Hematopoietic multipotent progenitor cell treated with erythropoietin and hydrocortisone succinate and interleukin-3 and kit ligand, for 6 days (in vitro differentiated cells): ENCODE measurements around the gene KIF1A.

Source experiments
- DNase-seq: peaks from one replicate; pipeline ENCODE4 v3.0.0-alpha.2; 2015

The KIF1A gene

GRCh38 chr2:240819858-240820606, at the start of gene KIF1A:
Gene KIF1A, minus strand, starts transcription at chr2:240820219. Its CDS starts 22,467 bp downstream, at chr2:240797752.
- DNase-seq: no peak

- DNase-seq: no peak
These were observed 49.3 kb upstream of the KIF1A start for GRCh38 chr2:240869109-240869955.

GRCh38 chr2:240868286-240869108, 48.5 kb upstream of the KIF1A start, which contains the start of gene AGXT:
Gene AGXT, plus strand, starts transcription at chr2:240868824. Its CDS starts 42 bp downstream, at chr2:240868866.
- peak; percentile 15 for DNase-seq

- DNase-seq: no peak
These were observed 45.4 kb upstream of the KIF1A start for GRCh38 chr2:240865391-240865790.

GRCh38 chr2:240864475-240864874, 44.5 kb upstream of the KIF1A start:
- no peak for DNase-seq

GRCh38 chr2:240861547-240861946, 41.5 kb upstream of the KIF1A start:
- no peak for DNase-seq

GRCh38 chr2:240858871-240859270, 38.9 kb upstream of the KIF1A start:
- DNase-seq: no peak

- no peak for DNase-seq
These were observed 38.3 kb upstream of the KIF1A start for GRCh38 chr2:240858321-240858720.

- no peak for DNase-seq
These were observed 37.3 kb upstream of the KIF1A start for GRCh38 chr2:240857039-240858008.

GRCh38 chr2:240856151-240856980, 36.3 kb upstream of the KIF1A start:
- no peak for DNase-seq

- DNase-seq: no peak
These were observed 35.7 kb upstream of the KIF1A start for GRCh38 chr2:240855670-240856069.

GRCh38 chr2:240852671-240853314, 32.8 kb upstream of the KIF1A start:
- DNase-seq: no peak

- DNase-seq: peak; percentile 83
These were observed 31.3 kb upstream of the KIF1A start for GRCh38 chr2:240851078-240851991.

- no peak for DNase-seq
These were observed 30.7 kb upstream of the KIF1A start for GRCh38 chr2:240850756-240851077.

GRCh38 chr2:240850026-240850425, 30.0 kb upstream of the KIF1A start:
- DNase-seq: no peak

GRCh38 chr2:240848900-240849680, 29.1 kb upstream of the KIF1A start:
- DNase-seq: no peak

- no peak for DNase-seq
These were observed 27.8 kb upstream of the KIF1A start for GRCh38 chr2:240847817-240848216.

- DNase-seq: no peak
These were observed 27.0 kb upstream of the KIF1A start for GRCh38 chr2:240846873-240847595.
